Measurements from ENCODE around the gene PHACTR3. TPM values are rescaled to one million over a fixed set of nuclear protein-coding genes. Genes with fewer than 3 reads are reported as not detected.

The PHACTR3 gene
- total and polyA plus RNA-seq, 2 donors (not counting 3 experiments of a cell fraction or from before 2014, with no cell fraction given): not detected

DNA sequence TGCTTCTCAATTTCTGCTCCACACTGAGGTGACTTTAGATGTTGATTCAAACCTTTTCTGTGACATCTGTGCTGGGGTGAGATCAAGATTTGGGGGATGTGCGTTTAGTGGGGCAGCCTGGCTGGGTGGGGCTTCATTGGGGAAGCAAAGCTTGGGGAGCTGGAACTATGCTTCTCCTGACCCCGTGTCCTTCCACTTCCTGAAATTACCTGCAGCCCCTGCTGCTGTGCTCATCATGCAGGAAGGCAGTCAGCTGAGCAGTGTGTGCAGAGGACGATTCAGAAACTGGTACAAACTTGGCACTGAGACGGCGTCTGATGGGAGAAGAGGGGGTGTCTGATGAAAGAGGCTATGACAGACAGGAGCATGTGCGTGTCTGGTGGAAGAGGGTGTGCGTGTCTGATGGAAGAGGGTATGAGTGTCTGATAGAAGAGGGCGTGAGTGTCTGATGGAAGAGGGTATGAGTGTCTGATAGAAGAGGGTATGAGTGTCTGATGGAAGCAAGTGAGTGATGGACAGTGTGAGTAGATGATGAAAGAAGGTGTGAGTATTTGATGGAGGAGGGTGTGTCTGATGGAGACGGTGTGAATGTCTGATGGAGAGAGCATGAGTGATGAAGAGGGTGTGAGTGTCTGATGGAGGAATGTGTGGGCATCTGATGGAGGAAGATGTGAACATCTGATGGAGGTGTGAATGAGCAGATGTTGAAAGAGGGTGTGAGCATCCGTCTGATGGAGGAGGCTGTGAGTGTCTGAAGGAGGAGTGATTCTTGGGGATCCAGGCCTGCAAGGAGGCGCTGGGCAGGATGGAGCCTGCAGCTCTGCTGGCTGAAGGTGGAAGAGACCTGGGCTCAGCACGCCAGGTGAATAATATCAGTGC lies 225.7 kb downstream of the PHACTR3 start:
- Histone ChIP-seq H3K9me3 (replicated peaks; ENCODE audit: control insufficient read depth, insufficient read depth, low read length) (no peaks in the 10 kb centered on the region), H2AFZ (ENCODE audit: low read depth, low read length) (no peak overlapping the region), H3K27me3 (ENCODE audit: control insufficient read depth in 2 of 2, insufficient read depth in 2 of 2, low read length in 2 of 2) (no peaks in the 10 kb centered on the region), H3K27ac (ENCODE audit: insufficient read depth, low read depth, low read length) (no peak overlapping the region), H3K79me2 (ENCODE audit: control insufficient read depth, insufficient read depth, low read length) (no peaks in the 10 kb centered on the region), H4K20me1 (replicated peaks; ENCODE audit: control insufficient read depth, extremely low read depth, insufficient read depth, low read length) (no peaks in the 10 kb centered on the region), H3K9ac (replicated peaks; ENCODE audit: extremely low read depth, insufficient read depth, low read length) (no peak overlapping the region), H3K4me2 (ENCODE audit: insufficient read depth, low read length) (no peak overlapping the region), H3K9me1 (replicated peaks; ENCODE audit: control insufficient read depth, extremely low read depth, insufficient read depth, low read length) (no peaks in the 10 kb centered on the region), H3K4me1 (ENCODE audit: control insufficient read depth, extremely low read depth, insufficient read depth, low read length) (no peaks in the 10 kb centered on the region), H3K4me3 (replicated peaks in 1 of 3; ENCODE audit: insufficient read depth in 1 of 3, low read depth in 1 of 3, low read length in 3 of 3) (no peak overlapping the region), H3K36me3 (ENCODE audit: control insufficient read depth in 2 of 2, extremely low read depth in 1 of 2, insufficient read depth in 2 of 2, low read length in 2 of 2) (no peaks in the 10 kb centered on the region)
- ChIA-PET CTCF (no interaction called here), POLR2A (no interaction called here)
- dilution Hi-C loops (cut with MboI; ENCODE audit: extremely low pct_ligation_motif_present, low sequenced_read_pairs) (no loop called here), intact Hi-C loops (cut with micrococcal nuclease) (no loop called here)
- no peak for DNase-seq (ENCODE audit: low read depth, low spot score)
- TF ChIP-seq FOS (IDR thresholded peaks at IDR 0.05; ENCODE audit: borderline replicate concordance, insufficient read depth, low read length): no peak
- TF ChIP-seq GATA2 (IDR thresholded peaks at IDR 0.05; ENCODE audit: insufficient read depth, insufficient read length, low read depth, low read length): no peak
- no peak for TF ChIP-seq JUN (IDR thresholded peaks at IDR 0.05; ENCODE audit: borderline replicate concordance, insufficient read depth, insufficient read length, low read depth)
- no peak for TF ChIP-seq MYC (IDR thresholded peaks at IDR 0.05; ENCODE audit: low read depth, low read length)
- TF ChIP-seq EZH2 (IDR thresholded peaks at IDR 0.05; ENCODE audit: borderline replicate concordance, low read depth, low read length, severe bottlenecking): no peak
- TF ChIP-seq, protein P1, sequence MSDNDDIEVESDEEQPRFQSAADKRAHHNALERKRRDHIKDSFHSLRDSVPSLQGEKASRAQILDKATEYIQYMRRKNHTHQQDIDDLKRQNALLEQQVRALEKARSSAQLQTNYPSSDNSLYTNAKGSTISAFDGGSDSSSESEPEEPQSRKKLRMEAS (IDR thresholded peaks at IDR 0.05; ENCODE audit: insufficient read depth, insufficient read length): no peak
- TF ChIP-seq POLR2A (IDR thresholded peaks at IDR 0.05; ENCODE audit: low read depth, low read length): no peak
- BruUV-seq (replicated peaks): no TSS peak
- no peak for FAIRE-seq

DNA sequence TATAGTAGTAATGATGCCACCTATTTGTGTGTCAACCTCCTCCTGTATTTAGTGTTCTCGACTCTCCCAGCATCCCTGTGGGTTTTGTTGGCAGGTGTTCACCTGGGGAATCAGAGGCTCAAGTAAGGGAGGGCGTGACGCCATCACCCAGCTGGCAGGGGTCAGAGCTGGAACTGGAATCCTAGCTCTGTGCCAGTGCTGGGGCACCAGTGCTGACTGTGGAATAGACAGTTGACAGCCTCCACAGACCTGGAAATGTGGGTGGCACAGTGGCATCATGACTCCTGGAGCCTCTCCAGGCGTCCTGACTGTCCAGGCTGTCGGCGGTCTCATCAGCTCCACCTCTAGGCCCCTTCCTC lies 226.3 kb downstream of the PHACTR3 start:
- no peaks in the 10 kb centered on the region for H4K20me1 ChIP-seq (replicated peaks; ENCODE audit: control insufficient read depth, extremely low read depth, insufficient read depth, low read length)
- no peak overlapping the region for H3K4me2 ChIP-seq (ENCODE audit: insufficient read depth, low read length)
- no peaks in the 10 kb centered on the region for H3K9me3 ChIP-seq (replicated peaks; ENCODE audit: control insufficient read depth, insufficient read depth, low read length)
- FAIRE-seq (no peak), DNase-seq (ENCODE audit: low read depth, low spot score) (no peak)
- dilution Hi-C loops (cut with MboI; ENCODE audit: extremely low pct_ligation_motif_present, low sequenced_read_pairs): no loop called here
- CTCF ChIA-PET: no interaction called here
- H3K9ac ChIP-seq (replicated peaks; ENCODE audit: extremely low read depth, insufficient read depth, low read length): no peak overlapping the region
- no peaks in the 10 kb centered on the region for H3K9me1 ChIP-seq (replicated peaks; ENCODE audit: control insufficient read depth, extremely low read depth, insufficient read depth, low read length)
- no peaks in the 10 kb centered on the region for H3K36me3 ChIP-seq (ENCODE audit: control insufficient read depth in 2 of 2, extremely low read depth in 1 of 2, insufficient read depth in 2 of 2, low read length in 2 of 2)
- H2AFZ ChIP-seq (ENCODE audit: low read depth, low read length): no peak overlapping the region
- H3K79me2 ChIP-seq (ENCODE audit: control insufficient read depth, insufficient read depth, low read length): no peaks in the 10 kb centered on the region
- BruUV-seq (replicated peaks): no TSS peak
- intact Hi-C loops (cut with micrococcal nuclease): no loop called here
- H3K4me3 ChIP-seq (replicated peaks in 1 of 3; ENCODE audit: insufficient read depth in 1 of 3, low read depth in 1 of 3, low read length in 3 of 3): no peak overlapping the region
- POLR2A ChIA-PET: no interaction called here
- no peak overlapping the region for H3K27ac ChIP-seq (ENCODE audit: insufficient read depth, low read depth, low read length)
- H3K4me1 ChIP-seq (ENCODE audit: control insufficient read depth, extremely low read depth, insufficient read depth, low read length): no peaks in the 10 kb centered on the region
- TF ChIP-seq JUN (IDR thresholded peaks at IDR 0.05; ENCODE audit: borderline replicate concordance, insufficient read depth, insufficient read length, low read depth) (no peak), POLR2AphosphoS5 (IDR thresholded peaks at IDR 0.05; ENCODE audit: insufficient read depth, low read depth, low read length) (no peak), FOS (IDR thresholded peaks at IDR 0.05; ENCODE audit: borderline replicate concordance, insufficient read depth, low read length) (no peak), GATA2 (IDR thresholded peaks at IDR 0.05; ENCODE audit: insufficient read depth, insufficient read length, low read depth, low read length) (no peak), MYC (IDR thresholded peaks at IDR 0.05; ENCODE audit: low read depth, low read length) (no peak), POLR2A (IDR thresholded peaks at IDR 0.05; ENCODE audit: low read depth, low read length) (no peak), EZH2 (IDR thresholded peaks at IDR 0.05; ENCODE audit: borderline replicate concordance, low read depth, low read length, severe bottlenecking) (no peak)
- TF ChIP-seq, protein P1 (IDR thresholded peaks at IDR 0.05; ENCODE audit: insufficient read depth, insufficient read length): no peak
- TF ChIP-seq, protein P2, sequence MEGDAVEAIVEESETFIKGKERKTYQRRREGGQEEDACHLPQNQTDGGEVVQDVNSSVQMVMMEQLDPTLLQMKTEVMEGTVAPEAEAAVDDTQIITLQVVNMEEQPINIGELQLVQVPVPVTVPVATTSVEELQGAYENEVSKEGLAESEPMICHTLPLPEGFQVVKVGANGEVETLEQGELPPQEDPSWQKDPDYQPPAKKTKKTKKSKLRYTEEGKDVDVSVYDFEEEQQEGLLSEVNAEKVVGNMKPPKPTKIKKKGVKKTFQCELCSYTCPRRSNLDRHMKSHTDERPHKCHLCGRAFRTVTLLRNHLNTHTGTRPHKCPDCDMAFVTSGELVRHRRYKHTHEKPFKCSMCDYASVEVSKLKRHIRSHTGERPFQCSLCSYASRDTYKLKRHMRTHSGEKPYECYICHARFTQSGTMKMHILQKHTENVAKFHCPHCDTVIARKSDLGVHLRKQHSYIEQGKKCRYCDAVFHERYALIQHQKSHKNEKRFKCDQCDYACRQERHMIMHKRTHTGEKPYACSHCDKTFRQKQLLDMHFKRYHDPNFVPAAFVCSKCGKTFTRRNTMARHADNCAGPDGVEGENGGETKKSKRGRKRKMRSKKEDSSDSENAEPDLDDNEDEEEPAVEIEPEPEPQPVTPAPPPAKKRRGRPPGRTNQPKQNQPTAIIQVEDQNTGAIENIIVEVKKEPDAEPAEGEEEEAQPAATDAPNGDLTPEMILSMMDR (IDR thresholded peaks at IDR 0.05; ENCODE audit: extremely low read depth in 1 of 2, insufficient read depth in 1 of 2, low read depth in 1 of 2, low read length in 2 of 2): no peak
- no peaks in the 10 kb centered on the region for H3K27me3 ChIP-seq (ENCODE audit: control insufficient read depth in 2 of 2, insufficient read depth in 2 of 2, low read length in 2 of 2)
